Stimulated activated CD4-positive, alpha-beta T cell treated with anti-CD3 and anti-CD28 coated beads, Interleukin-2, amount 100 ng/mL, for 24 hours (primary cell): Measurements from ENCODE around the gene PTTG1.

Experiments
- DNase-seq, 2 donors: peaks; one replicate each; pipeline ENCODE4 v3.0.0-alpha.2; 2020

The PTTG1 gene

DNA sequence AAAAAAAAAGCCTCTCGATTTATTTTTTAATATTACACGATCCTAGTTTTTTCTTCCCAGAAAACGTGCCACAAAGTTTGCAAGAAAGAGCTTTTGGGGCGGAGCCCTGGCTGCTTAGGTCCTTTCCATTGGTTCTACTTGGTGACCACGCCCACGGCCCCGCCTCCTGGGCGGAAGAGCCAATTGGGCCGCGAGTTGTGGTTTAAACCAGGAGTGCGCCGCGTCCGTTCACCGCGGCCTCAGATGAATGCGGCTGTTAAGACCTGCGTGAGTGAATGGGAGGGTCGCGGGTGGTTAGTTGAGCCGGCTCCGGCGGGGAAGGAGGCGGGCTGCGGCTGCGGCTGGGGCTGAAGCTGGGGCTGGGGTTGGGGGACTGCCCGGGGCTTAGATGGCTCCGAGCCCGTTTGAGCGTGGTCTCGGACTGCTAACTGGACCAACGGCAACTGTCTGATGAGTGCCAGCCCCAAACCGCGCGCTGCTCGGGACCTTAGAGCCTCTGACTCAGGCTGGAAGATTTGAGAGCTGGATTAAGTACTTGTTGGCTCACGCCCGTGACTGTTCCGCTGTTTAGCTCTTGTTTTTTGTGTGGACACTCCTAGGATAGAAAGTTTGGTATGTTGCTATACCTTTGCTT, at the start of gene PTTG1:
Gene PTTG1, plus strand, starts transcription at position 231 of the 634 bp plus-strand sequence. CDS start 458 bp downstream, outside the sequence.
- peak; percentile 93 to 95 for DNase-seq

DNA sequence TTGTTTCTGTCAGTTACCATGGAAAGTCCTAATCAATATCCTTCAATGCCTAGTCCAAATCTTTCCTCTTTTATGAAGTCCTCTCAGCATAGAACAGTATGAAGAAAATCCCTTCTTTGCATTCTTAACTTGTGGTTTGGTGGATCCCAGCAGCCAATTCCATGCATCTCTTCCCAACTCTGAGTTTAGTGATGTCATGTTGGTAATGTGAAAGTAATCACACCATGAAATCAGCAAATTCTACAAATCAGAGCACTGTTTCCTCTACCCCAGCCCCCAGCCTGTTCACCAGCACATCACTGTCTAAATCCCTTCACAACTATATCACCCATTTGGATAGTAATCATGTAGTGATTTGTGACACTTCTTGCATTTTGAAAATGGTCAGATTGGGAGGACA, 46.5 kb upstream of the PTTG1 start:
- no peak for DNase-seq

DNA sequence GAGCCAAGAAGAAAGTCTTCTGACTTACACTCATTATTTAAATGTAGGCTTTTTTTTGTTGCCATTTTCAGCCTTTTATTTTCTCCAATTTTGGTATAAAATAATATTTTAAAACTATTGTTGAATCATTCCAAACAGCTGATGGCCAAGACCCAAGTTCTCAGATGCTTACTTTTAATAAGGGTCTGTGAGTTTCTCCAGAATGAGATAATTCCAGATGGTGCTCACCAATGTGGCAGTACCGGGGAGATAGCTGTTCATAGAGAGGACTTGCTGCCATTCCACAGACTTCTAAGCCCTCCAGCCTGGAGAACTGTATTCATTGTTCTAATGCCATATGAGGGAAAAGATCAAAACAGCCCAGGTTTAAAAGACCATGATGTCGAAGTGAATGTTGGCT, 46.0 kb upstream of the PTTG1 start:
- no peak for DNase-seq

DNA sequence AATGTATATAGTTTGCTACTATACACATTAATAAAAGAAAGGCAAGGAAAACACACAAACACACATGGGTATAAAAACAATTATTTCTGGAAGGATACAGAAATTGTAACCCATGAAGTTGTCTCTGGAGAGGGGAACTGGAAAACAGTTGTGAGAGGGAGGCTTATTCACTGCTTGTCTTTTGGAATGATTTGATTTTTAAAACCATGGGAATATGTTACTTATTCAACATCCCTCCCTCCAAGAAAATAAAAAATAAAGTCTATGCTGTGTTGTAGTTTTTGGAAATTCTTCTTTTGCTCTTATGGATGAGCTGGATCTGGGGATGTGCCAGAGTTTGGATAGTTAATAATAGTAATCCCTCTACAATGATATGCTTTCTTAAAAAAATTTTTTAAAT, 45.2 kb upstream of the PTTG1 start:
- DNase-seq, result no peak

DNA sequence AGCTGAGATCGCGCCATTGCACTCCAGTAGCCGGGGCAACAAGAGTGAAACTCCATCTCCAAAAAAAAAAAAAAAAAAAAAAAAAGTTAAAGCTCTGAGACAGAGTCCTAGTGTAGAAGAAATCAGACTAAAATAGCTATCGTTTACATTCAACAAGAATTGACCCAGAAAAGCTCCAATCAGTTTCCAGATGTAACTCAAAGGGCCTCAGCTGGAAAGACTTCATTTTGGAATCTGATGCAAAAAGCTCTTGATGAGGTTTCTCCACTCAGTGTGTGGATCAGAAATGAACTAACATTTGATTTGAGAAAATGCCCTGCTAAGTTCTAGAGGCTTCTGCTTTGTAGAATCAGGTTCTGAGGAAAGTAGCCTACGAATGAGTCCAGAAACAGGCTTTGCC, 44.0 kb upstream of the PTTG1 start:
- no peak for DNase-seq

DNA sequence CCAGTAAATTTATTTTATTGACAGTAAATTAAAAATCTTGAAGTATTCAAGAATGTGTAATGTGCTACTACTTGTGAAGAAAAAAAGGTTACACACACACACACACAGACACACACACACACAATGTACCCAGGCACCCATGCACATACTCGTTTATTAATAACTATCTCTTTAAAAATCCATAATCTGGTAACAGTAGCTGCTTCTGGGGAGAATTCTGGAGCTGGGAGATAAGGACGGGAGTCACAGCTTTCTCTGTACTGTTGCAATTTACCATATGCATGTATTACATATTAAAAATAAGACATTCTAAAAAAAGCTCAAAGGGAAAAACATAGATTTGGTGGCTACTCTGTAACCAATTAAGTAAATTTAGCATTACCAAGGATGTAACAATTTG, 43.3 kb upstream of the PTTG1 start:
- DNase-seq, result no peak

DNA sequence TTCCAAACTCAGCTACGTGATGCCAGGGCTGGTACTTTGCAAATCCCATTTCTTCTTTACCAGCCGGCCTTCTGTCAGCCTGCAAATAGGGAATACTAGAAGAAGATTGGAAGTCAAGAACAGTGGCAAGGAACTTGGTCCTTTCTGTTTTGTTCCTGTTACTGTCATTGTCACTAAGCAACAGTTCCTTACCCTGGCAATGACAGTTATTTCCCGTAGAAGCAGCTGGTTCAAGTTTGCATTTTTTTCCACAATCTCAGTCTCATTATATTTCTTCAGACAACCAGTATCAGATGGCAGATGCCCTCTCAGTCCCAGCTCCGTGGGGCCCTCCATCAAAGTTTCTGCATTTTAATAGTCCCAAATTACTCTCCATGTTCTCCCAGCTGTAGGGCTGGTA, 42.1 kb upstream of the PTTG1 start:
- no peak for DNase-seq

DNA sequence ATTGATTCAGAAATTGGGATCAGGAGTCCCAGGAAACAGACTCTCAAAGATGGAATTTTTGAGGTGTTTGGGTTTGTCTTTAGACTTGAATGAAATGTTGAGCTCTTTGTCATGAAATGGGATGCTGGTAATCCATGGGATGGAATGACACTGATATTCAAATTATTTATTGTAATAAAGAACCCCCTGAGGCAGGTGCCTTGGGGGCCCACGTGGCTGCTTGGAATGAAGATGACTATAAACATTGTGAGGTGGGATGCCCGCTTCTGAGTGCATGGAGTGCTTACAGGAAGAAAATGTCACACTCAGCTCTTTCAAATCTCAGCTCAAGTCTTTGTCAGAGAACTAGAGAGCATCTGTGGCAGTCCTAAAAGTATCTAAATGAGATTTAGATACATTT, 41.6 kb upstream of the PTTG1 start:
- no peak for DNase-seq

DNA sequence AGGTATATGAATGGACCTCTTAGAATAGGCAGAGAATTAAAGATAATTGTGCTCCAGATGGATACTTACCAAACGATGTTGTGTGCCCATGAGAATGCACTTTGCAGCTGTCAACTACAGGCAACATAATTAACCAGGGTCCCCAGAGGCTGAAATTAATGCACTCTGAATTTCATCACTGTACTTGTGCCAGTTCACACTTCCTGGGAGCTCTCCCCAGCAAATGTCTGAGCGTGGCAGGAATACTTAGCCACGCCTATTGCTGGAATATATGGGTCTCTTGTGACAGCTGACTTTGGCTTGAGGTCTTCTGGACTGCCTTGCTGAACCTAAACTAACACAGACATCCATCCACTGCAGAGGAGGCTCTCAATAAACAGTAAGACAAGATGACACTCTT, 39.3 kb upstream of the PTTG1 start:
- DNase-seq, result no peak

DNA sequence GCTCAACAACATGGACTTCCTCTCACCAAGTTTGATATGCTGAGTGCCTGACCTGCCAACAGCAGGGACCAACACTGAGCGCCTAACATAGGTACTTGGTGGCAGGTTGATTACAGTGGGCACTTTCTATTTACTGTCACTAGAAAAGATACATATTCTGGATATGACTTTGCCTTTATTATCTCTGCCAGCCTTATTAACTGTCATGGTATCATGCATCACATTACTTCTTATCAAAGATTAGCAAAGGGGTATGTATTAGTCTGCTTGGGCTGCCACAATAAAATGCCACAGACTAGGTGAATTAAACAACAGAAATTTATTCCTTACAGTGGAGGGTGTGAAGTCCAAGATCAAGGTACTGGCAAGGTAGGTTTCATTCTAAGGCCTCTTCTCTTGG, 37.0 kb upstream of the PTTG1 start:
- DNase-seq, result no peak

DNA sequence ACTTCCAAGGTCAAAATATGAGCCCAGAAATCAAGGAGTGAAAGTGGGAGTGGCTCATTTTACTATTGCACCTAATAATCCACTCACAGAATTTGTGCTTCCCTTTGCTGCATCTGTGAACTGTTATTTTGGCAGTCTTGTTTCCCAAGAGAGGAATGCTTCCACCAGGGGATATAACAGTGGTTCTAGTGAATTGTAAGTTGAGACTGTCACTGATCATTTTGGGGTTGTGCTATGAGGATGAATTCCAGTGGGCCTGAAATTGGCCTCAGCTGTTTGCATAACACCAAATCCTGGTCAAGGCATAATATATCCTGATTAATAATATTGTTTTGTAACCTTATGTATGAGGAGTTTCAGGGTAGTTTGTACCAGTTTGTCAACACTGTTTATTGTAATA, 36.2 kb upstream of the PTTG1 start:
- no peak for DNase-seq

DNA sequence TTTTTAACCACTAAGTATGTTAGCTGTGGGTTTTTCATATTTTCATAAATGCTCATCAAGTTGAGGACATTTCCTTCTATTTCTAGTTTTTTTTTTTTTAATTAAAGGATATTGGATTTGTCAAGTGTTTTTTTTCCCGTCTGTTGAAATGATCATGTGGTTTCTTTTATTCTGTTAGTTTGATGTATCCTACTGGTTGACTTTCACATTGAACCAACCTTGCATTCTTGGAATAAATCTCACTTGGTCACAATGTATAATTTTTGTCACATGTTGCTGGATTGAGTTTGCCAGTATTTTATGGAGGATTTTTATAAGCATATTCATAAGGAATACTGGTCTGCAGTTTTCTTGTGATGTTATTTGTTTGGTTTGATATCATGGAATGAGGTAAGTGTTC, 34.2 kb upstream of the PTTG1 start:
- DNase-seq, result no peak

DNA sequence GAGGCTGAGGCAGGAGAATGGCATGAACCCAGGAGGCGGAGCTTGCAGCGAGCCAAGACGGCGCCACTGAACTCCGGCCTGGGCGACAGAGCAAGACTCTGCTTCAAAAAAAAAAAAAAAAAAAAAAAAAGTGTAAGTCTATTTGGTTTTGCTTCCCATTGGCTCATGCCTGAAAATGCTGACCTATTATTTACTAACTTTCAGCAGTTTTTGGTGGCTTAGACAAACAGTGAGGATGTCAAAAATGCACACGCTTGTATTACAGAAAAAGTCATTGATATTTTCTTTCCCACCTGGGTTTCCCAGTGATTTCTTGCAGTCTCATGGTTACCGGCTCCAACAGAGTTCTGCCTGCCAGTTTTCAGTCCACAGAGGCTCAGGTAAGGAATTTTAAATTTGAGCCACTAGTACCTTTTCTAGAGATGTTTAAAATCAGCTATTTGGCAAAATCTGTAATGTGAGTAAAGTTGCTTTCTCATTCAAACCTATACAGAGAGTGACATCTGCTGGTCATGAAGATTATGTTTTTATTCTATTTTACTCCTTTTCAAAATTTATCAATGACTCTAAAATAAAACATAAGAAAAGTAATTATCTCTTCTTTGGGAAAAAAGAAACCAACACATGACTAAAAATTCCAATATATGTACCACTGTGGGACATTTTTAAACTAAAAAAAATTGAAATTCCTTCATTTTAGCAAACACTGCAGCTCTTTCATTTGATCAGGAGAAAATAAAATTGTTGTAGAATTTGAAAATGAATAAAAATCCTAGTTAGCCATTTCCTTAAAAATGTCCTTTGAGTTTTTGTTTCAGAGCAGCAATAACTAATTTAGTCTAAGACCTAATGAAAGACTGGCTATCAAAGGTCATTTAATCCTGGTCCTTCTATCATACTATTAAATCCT, 30.6 kb upstream of the PTTG1 start:
- DNase-seq, result no peak

DNA sequence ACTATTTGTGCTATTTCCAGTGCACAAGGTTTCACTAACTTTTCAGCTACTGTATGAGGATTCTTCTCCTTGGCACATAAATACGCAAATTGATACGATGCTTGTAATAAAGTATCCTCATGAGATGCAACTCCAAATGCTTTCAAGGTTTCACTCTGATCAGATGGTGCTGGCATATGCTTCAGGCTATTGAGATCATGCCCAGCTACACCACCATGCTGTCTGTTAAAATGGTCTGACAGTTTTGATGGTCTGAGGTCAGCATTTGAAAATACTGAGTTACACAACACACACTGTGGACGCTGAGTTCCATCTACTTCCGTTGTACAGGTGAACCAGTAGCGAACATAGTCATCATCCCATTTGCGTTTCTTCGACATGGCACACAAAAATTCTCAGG, 26.5 kb upstream of the PTTG1 start:
- no peak for DNase-seq

DNA sequence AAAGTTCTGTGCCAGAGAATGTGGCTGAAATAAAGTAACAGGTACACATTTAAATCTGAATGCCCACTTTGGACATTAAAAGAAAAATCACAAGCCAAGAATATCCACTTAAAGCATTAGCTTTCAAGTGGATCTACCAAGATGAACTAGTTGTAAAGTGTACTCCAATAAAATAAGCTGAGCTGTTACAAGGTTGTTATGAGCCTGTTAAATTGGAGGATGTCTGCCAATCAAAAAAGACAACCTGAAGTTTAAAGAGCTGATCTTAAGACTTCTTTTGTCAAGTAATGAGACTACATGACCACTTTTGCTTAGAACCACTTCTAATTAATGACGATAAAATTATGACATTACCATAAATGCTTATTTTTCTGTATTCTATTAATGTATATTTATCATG, 24.2 kb upstream of the PTTG1 start:
- DNase-seq, result no peak

DNA sequence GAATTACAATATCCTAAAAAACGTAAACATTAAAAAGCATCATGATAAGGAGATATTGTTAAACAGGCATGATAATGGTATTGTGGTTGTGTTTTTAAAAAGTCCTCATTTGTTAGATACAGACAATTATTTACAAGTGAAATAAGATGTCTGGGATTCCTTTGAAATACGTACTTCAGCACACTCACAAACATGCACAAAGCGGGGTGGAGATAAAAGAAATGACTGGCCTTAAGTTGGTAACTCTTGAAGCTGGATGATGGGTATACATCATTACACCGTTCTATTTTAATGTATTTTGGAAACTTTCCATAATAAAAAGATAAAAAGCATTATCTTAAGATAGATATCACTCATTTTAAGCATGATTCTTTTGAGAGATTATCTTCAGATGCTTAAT, 22.8 kb upstream of the PTTG1 start:
- DNase-seq, result no peak

DNA sequence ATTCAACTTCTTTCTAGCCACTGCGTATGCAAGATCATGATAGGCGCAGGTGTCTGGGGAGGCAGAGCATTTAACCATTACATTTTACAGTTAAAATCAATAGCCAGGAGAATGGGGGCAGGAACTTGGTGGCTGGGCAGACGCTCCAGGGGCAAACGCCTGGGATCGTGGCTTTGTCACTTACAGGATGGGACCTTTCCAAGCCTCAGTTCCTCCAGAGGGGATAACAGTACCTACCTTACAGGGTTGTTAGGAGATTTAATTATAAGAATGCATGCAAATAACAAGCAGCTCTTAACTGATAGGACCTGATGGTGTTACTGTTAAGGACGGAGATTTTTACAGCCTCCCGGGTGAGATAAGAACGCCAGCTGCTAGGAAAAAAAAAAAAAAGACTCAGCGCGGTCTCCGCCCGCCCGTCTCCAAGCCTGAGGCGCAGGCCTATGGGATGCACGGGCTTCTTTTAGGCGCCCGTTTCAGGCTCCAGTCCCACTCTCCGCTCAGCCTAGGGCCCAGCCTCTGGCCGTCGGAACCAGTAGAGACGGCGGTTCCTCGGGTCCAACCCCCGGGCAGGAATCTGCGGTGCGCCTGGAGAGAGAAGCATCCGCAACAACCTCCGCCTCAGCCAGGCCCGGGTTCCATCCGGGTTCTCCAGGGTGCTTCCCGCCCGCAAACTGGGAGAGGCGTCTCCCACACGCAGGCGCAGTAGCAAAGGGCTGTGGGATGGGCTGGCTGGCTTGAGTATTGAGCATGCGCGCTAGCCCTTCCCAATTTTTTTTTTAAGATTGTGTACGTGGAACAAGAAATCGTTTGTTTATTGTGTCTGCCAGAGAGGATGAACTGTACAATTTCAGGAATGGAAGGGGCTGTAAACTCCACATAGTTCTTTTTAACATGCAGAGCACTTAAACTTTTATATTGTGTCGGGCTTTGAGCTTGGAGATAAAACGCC, 22.0 kb upstream of the PTTG1 start, which contains the start of gene FAM200C:
Gene FAM200C, minus strand, starts transcription at position 653 of the 952 bp plus-strand sequence. CDS start 4,564 bp downstream, outside the sequence.
- peak; percentile 74 to 79 for DNase-seq

DNA sequence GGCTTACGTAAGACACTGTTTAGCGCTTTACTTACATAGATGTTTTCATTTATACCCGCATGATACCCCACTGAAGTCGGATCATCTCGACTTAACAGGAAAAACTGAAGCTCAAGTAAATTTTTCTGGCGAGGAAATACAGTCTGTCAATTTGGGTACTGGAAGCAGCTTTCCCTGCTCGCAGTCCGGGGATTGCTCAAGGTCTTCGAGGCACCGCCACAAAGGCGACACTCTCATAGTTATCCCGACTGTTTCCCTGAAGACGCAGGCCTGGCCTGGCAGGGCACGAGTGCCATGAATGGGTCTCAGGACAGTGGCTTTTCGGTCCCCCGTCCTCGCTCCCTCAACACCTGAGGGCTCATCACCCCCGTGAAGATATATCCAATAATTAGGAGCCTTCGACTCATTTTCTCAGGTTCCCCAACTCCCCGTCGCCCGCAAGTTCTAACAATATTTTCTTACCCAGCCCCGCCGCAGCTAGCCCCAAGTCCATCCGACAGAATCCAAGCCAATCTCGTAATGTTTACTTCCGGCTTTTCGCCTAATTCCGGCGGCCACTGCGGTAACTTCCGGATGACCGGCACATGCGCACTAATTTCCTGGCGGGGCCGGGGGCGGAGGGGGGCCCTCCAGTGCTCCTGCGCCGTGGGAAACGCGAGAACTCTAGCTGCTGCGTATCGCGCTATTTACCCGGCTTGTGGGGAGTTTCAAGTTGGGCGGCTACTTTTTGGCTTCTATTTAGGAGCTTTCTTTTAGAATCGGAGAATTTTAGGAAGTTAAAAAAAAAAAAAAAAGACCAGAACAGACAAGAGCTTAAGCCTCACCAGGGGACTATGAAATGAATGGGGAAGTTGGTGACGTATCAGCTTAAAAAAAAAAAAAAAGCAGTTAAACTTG, 2.8 kb upstream of the PTTG1 start, which contains the start of gene SLU7:
Gene SLU7, minus strand, starts transcription at position 521 of the 897 bp plus-strand sequence. CDS start 3,787 bp downstream, outside the sequence.
- DNase-seq, result peak; percentile 92 to 96

DNA sequence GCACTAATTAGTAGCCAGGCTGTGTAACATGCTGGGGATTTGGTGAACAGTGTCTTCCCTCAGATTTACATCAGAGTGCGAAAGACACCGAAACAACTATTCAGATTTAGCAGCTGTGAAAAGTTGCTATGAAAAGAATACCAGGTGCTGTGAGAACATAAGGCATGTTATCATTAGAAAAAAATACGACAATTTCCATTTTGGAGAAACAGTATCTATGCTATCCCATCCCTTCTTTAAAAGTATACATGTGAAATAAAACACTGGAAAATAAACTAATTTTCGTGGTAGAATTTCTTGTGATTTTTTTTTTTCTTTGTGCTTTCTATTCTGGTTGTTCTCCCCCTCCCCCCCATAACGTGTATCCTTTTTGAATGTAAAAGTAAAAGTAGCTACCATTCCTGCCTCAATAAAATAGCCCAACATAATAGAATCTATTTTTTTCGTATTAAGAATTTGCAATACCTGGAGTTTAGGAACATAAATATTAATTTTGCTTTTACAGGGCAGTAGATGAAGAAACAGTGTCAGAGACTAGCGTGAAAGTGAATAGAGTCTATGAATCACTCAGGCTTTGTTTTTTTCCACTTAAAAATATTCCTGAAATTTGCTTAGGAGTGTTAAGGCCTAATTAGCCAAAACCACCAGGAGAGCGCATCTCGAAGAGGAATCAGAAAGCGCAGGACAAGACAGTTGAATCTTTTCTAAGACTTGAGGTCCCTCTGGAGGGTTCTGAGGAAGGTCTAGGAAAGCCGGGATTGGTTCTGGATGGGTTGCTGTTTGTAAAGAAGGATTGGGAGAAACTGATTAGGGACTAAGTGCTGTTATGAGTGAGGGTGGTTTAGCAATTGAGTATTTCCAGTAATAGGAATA, 2.0 kb upstream of the PTTG1 start:
- DNase-seq, result no peak

DNA sequence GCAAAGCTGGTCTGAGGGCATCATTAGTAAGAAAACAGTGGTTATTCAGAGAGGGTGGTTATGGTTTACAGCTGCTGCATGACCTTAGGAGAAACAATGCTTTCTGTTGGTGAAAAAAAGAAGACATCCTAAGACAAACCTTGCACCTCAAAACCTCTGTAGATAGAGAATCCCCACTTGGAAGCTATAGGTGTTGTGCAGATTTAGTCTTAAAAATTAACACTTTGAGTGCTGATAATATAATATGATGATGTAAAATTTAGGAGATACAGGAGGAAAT, 1.4 kb upstream of the PTTG1 start:
- DNase-seq, result no peak

DNA sequence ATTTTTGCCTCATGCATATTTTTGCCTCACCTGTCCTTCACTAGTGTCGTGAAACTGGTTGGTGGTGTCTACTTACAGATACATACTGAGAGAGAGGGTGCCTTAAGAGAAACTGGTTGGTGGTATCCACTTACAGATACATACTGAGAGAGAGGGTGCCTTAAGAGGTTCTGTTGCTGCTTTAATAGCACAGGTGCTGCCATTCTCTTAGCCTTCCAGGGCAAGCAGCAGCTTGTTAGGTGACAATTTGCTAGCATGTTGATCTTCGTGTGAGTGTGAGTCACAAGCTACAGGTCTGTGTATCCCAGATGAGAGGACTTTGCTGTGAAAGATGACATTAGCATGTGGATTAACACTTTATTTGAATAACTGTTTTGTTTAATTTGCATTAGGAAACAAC, 1.4 kb downstream of the PTTG1 start:
- no peak for DNase-seq
